BLaER1 treated with 17β-estradiol and CSF1 and Interleukin-3, amounts not matched to agents 10 nM and 100 nM (cell line): Measurements from ENCODE around the gene HDAC7.

Experiments used
- H3K27ac ChIP-seq, 11 experiments: shearing (Covaris generic); formaldehyde crosslinking; 2 replicates each; pipeline ENCODE4 v1.8.1; 2022
- H3K27me3 ChIP-seq, 11 experiments: shearing (Covaris generic); formaldehyde crosslinking; 2 replicates each; pipeline ENCODE4 v1.8.1; 2022
- H3K36me3 ChIP-seq, 11 experiments: shearing (Covaris generic); formaldehyde crosslinking; 2 replicates each; pipeline ENCODE4 v1.8.1; 2022
- H3K4me1 ChIP-seq, 10 experiments: shearing (Covaris generic); formaldehyde crosslinking; 2 replicates each; pipeline ENCODE4 v1.8.1; 2022
- H3K4me2 ChIP-seq, 11 experiments: shearing (Covaris generic); formaldehyde crosslinking; 2 replicates each; pipeline ENCODE4 v1.8.1; 2022
- H3K4me3 ChIP-seq, 10 experiments: shearing (Covaris generic); formaldehyde crosslinking; 2 replicates each; pipeline ENCODE4 v1.8.1; 2022
- H3K9ac ChIP-seq, 11 experiments: shearing (Covaris generic); formaldehyde crosslinking; 2 replicates each; pipeline ENCODE4 v1.8.1; 2022
- H3K9me3 ChIP-seq, 11 experiments: shearing (Covaris generic); formaldehyde crosslinking; replicated peaks in 1 of 11; 2 replicates each; pipeline ENCODE4 v1.8.1; 2022
- H4K20me1 ChIP-seq, 11 experiments: shearing (Covaris generic); formaldehyde crosslinking; 2 replicates each; pipeline ENCODE4 v1.8.1; 2022
- Cebpa-rat ChIP-seq, 11 experiments: shearing (Covaris generic); IDR thresholded peaks; 2 replicates each; pipeline ENCODE4 v1.8.1; 2022

Gene HDAC7

DNA sequence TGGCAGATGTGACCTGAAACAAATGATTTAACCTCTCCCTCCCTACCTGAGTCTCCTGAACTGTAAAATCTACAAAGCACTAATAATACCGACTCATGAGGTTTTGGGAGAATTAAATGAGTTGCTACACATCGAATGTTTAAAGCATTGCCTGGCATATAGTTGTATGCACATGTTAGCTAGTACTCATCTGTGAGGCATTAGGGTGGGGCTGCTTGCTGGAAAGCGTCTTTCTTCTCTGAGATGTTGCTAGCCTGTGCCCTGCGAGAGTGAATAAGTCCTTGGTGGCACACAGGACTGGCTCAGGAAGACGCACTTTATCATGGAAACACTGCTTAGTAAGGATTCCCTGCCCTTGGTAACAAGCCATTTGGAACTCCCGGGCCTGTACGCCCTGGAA lies 67.2 kb downstream of the HDAC7 start:
- no peak overlapping the region for H3K4me3 ChIP-seq
- H3K9me3 ChIP-seq: no peaks in the 10 kb centered on the region
- H3K36me3 ChIP-seq: no peaks in the 10 kb centered on the region
- H3K4me2 ChIP-seq: peak overlapping the region in 9 of 11 experiments; percentile 94 to 99 (median 97); a peak in 19 of 22 replicates
- no peaks in the 10 kb centered on the region for H3K27me3 ChIP-seq
- peaks cover 0 to 6% (median 0%) of the 10 kb centered on the region in 11 experiments; a peak in 2 of 22 replicates for H4K20me1 ChIP-seq
- no peak for TF ChIP-seq Cebpa-rat (IDR thresholded peaks at IDR 0.05)
- peaks cover 57 to 100% (median 92%) of the 10 kb centered on the region in 10 experiments for H3K4me1 ChIP-seq
- H3K27ac ChIP-seq: peak overlapping the region in 9 of 11 experiments; percentile 24 to 81 (median 67); a peak in 11 of 22 replicates
- peak overlapping the region in 5 of 11 experiments; percentile 1 to 63 (median 34); a peak in 2 of 22 replicates for H3K9ac ChIP-seq

- Histone ChIP-seq H3K9me3 (no peaks in the 10 kb centered on the region), H3K27ac (peak overlapping the region in 3 of 11 experiments; percentile 69 to 81 (median 74); a peak in 3 of 22 replicates), H3K27me3 (no peaks in the 10 kb centered on the region), H3K4me2 (peak overlapping the region in 9 of 11 experiments; percentile 94 to 99 (median 97); a peak in 17 of 22 replicates), H3K36me3 (no peaks in the 10 kb centered on the region), H3K4me3 (no peak overlapping the region), H4K20me1 (peaks cover 0 to 8% (median 0%) of the 10 kb centered on the region in 11 experiments; a peak in 2 of 22 replicates), H3K4me1 (peaks cover 53 to 100% (median 92%) of the 10 kb centered on the region in 10 experiments), H3K9ac (peak overlapping the region in 2 of 11 experiments; percentile 1 to 63; a peak in 1 of 22 replicates)
- no peak for TF ChIP-seq Cebpa-rat (IDR thresholded peaks at IDR 0.05)
Measured at GRCh38 chr12:47752121-47752520, 67.6 kb downstream of the HDAC7 start.

DNA sequence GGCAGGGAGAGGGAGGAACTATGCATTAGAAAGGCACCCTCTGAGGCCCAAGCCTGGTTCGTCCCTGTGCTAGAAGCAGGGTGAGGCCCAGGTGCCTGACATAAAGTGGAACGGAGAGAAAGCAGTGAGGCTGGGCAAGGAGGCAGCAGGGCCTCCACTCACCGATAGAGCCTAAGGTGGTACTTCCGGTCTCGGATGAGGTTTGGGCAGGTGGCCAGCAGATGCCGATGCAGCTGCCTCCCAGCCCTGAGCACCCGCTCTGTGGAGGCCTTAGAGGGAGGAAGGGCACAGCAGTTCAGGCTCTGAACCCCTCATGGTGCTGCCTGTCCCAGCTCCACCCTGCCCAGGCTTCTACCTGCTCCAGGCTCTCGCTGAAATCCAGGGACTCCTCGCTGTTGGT lies 68.1 kb downstream of the HDAC7 start:
- TF ChIP-seq Cebpa-rat (IDR thresholded peaks at IDR 0.05): no peak
- Histone ChIP-seq H3K4me2 (peak overlapping the region in 9 of 11 experiments; percentile 94 to 99 (median 97); a peak in 18 of 22 replicates), H3K27me3 (no peaks in the 10 kb centered on the region), H3K4me3 (no peak overlapping the region), H3K9me3 (no peaks in the 10 kb centered on the region), H3K9ac (no peak overlapping the region), H3K4me1 (peaks cover 47 to 100% (median 92%) of the 10 kb centered on the region in 10 experiments), H4K20me1 (peaks cover 0 to 11% (median 0%) of the 10 kb centered on the region in 11 experiments; a peak in 3 of 22 replicates), H3K36me3 (no peaks in the 10 kb centered on the region), H3K27ac (peak overlapping the region in 1 of 11 experiments; percentile 25; a peak in 2 of 22 replicates)

GRCh38 chr12:47750916-47751470 lies 68.7 kb downstream of the HDAC7 start:
- no peaks in the 10 kb centered on the region for H3K36me3 ChIP-seq
- no peak overlapping the region for H3K4me3 ChIP-seq
- no peak for TF ChIP-seq Cebpa-rat (IDR thresholded peaks at IDR 0.05)
- H4K20me1 ChIP-seq: peaks cover 0 to 17% (median 0%) of the 10 kb centered on the region in 11 experiments; a peak in 3 of 22 replicates
- H3K27me3 ChIP-seq: no peaks in the 10 kb centered on the region
- H3K9me3 ChIP-seq: no peaks in the 10 kb centered on the region
- H3K9ac ChIP-seq: 0 out of 22 replicates have a peak overlapping the region, but pooled peaks of 2 of the 11 experiments have one; percentile 14 to 15
- H3K27ac ChIP-seq: peak overlapping the region in 2 of 11 experiments; percentile 8 to 25; a peak in 2 of 22 replicates
- peak overlapping the region; percentile 30 to 99 (median 97); a peak in 21 of 22 replicates for H3K4me2 ChIP-seq
- peaks cover 41 to 100% (median 90%) of the 10 kb centered on the region in 10 experiments for H3K4me1 ChIP-seq

GRCh38 chr12:47750229-47750798 lies 69.4 kb downstream of the HDAC7 start:
- H3K4me2 ChIP-seq: peak overlapping the region; percentile 30 to 99 (median 97)
- H3K9me3 ChIP-seq: no peaks in the 10 kb centered on the region
- peaks cover 35 to 100% (median 83%) of the 10 kb centered on the region in 10 experiments for H3K4me1 ChIP-seq
- peaks cover 0 to 24% (median 0%) of the 10 kb centered on the region in 11 experiments; a peak in 3 of 22 replicates for H4K20me1 ChIP-seq
- H3K27ac ChIP-seq: 0 out of 22 replicates have a peak overlapping the region, but pooled peaks of 1 of the 11 experiments have one; percentile 8
- no peaks in the 10 kb centered on the region for H3K36me3 ChIP-seq
- H3K9ac ChIP-seq: 0 out of 22 replicates have a peak overlapping the region, but pooled peaks of 1 of the 11 experiments have one; percentile 15
- no peaks in the 10 kb centered on the region for H3K27me3 ChIP-seq
- H3K4me3 ChIP-seq: no peak overlapping the region
- no peak for TF ChIP-seq Cebpa-rat (IDR thresholded peaks at IDR 0.05)

DNA sequence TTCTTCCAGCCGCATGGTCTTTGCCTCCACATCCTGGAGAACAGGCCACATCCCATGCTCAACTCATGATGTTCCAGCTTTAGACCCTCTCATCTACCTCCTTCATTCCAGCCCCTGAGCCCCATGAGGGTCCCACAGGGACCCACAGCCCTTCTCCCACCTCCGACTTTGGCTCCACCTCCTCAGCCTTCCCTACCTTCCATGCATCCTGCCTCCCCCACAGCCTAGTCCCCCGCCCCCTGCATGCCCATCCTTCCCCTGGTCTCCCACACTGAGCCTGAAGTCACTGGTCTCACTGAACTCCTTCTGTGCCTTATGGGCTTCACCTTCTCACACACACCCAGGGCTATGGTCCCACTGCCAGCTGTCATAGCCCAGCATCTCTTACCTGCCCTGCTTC lies 70.8 kb downstream of the HDAC7 start:
- no peak overlapping the region for H3K4me3 ChIP-seq

GRCh38 chr12:47748507-47748828 lies 71.2 kb downstream of the HDAC7 start:
- no peak for TF ChIP-seq Cebpa-rat (IDR thresholded peaks at IDR 0.05)
- H3K27me3 ChIP-seq: no peaks in the 10 kb centered on the region
- peaks cover 0 to 33% (median 0%) of the 10 kb centered on the region in 11 experiments; a peak in 5 of 22 replicates for H4K20me1 ChIP-seq
- no peaks in the 10 kb centered on the region for H3K36me3 ChIP-seq
- H3K9me3 ChIP-seq: no peaks in the 10 kb centered on the region
- H3K4me2 ChIP-seq: peak overlapping the region in 3 of 11 experiments; percentile 33 to 97 (median 43); a peak in 2 of 22 replicates
- H3K4me1 ChIP-seq: peaks cover 23 to 99% (median 73%) of the 10 kb centered on the region in 10 experiments
- H3K4me3 ChIP-seq: no peak overlapping the region
- H3K27ac ChIP-seq: no peak overlapping the region
- H3K9ac ChIP-seq: no peak overlapping the region

More for the DNA sequence above, 70.8 kb downstream of the HDAC7 start:
- Histone ChIP-seq H3K4me1 (peaks cover 23 to 99% (median 73%) of the 10 kb centered on the region in 10 experiments), H3K27me3 (no peaks in the 10 kb centered on the region), H3K9me3 (no peaks in the 10 kb centered on the region), H3K36me3 (no peaks in the 10 kb centered on the region), H3K4me2 (peak overlapping the region in 6 of 11 experiments; percentile 9 to 97 (median 28); a peak in 6 of 22 replicates), H4K20me1 (peaks cover 0 to 29% (median 0%) of the 10 kb centered on the region in 11 experiments; a peak in 3 of 22 replicates), H3K9ac (no peak overlapping the region), H3K27ac (no peak overlapping the region)
- no peak for TF ChIP-seq Cebpa-rat (IDR thresholded peaks at IDR 0.05)

DNA sequence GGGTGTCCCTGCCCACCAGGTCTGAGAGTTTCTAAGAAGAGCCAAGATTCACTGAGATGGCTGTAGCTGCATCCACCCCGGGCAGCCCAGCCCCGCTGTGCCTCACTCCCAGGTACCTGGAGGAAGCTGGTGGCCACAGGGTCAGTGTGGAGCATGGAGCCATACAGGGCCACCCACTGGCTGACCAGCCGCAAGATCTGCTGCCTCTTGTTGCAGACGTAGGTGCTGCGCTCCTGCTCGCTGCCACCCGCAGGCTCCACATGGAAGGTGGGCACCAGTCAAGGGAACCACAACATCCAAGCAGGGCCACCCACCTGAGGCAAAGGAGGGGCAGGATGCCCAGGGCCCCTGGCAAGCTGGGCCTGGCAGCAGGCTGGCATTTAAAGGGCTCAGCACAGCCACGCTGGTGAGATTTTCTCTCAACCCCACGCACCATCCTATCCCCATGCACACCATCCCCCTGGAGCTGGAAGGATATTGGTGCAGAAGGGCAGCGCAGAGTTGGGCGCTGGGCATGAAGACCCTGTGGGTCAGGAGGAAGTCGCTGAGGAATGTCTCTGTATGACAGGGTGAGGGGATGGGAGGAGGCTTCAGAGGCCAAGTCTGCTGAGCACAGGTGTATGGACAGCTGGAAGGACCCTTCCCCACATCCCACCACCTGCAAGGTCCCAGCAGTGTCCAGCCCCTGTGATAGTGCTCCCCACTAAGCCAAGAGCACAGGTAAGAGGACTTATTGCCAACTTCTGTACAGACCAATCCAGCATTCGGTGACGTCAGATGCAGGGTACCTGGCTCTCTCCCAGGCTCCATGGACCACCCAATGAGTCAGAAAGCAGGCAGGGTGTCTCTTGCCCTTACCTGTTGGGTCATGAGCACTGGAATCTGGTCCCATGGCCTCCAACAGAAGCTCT lies 71.9 kb downstream of the HDAC7 start:
- no peak for TF ChIP-seq Cebpa-rat (IDR thresholded peaks at IDR 0.05)
- peaks cover 19 to 98% (median 72%) of the 10 kb centered on the region in 10 experiments; a peak in 19 of 20 replicates for H3K4me1 ChIP-seq
- H3K9ac ChIP-seq: no peak overlapping the region
- no peaks in the 10 kb centered on the region for H3K27me3 ChIP-seq
- H3K36me3 ChIP-seq: no peaks in the 10 kb centered on the region
- H3K4me3 ChIP-seq: no peak overlapping the region
- H3K9me3 ChIP-seq: no peaks in the 10 kb centered on the region
- peaks cover 0 to 37% (median 0%) of the 10 kb centered on the region in 11 experiments; a peak in 5 of 22 replicates for H4K20me1 ChIP-seq
- no peak overlapping the region for H3K27ac ChIP-seq
- peak overlapping the region in 6 of 11 experiments; percentile 8 to 41 (median 28); a peak in 8 of 22 replicates for H3K4me2 ChIP-seq
